Brain microvascular endothelial cell (primary cell): ENCODE data around the gene URAD.

Source experiments
- DNase-seq: peaks from one replicate; pipeline ENCODE4 v3.0.0-alpha.2; 2020
- H3K27ac ChIP-seq: fragments of 250-450 bp; sonication (Bioruptor Pico); 2 replicates; pipeline ENCODE4 v1.5.1; 2020; ENCODE audit warnings: mild to moderate bottlenecking, moderate library complexity
- H3K27me3 ChIP-seq: fragments of 250-450 bp; sonication (Bioruptor Pico); replicated peaks from 2 replicates; pipeline ENCODE4 v1.5.1; 2020; ENCODE audit warnings: mild to moderate bottlenecking
- H3K36me3 ChIP-seq: fragments of 250-450 bp; sonication (Bioruptor Pico); replicated peaks from 2 replicates; pipeline ENCODE4 v1.5.1; 2020; ENCODE audit warnings: mild to moderate bottlenecking
- H3K4me3 ChIP-seq: 2 replicates; pipeline ENCODE4 v1.5.1; 2011; ENCODE audit warnings: low read depth, mild to moderate bottlenecking, control low read depth, low read length, moderate library complexity
- CTCF ChIP-seq: IDR thresholded peaks from 2 replicates; pipeline ENCODE4 v1.5.1; 2011; ENCODE audit warnings: low read depth, mild to moderate bottlenecking, moderate library complexity, low read length, control low read depth, inconsistent platforms; ENCODE audit errors: missing control alignments
- in situ Hi-C: cut with HindIII; loops from 2 replicates; pipeline ENCODE4 v1.10.0; 2017; ENCODE audit warnings: low sequenced_read_pairs, low pct_ligation_motif_present

URAD gene

GRCh38 chr13:28031220-28031895, 42.9 kb upstream of the URAD start:
- TF ChIP-seq CTCF = no peak
- H3K4me3 ChIP-seq = no peak overlapping the region
- no peak overlapping the region for H3K27ac ChIP-seq
- in situ Hi-C loops = no loop called here
- DNase-seq = no peak
- no peaks in the 10 kb centered on the region for H3K36me3 ChIP-seq
- no peaks in the 10 kb centered on the region for H3K27me3 ChIP-seq

GRCh38 chr13:28027607-28028364, 39.3 kb upstream of the URAD start:
- Histone ChIP-seq H3K27me3 (no peaks in the 10 kb centered on the region), H3K4me3 (no peak overlapping the region), H3K36me3 (no peaks in the 10 kb centered on the region), H3K27ac (no peak overlapping the region)
- no peak for TF ChIP-seq CTCF
- in situ Hi-C loops = no loop called here
- DNase-seq = no peak

- no peak for DNase-seq
- H3K27ac ChIP-seq = no peak overlapping the region
- H3K36me3 ChIP-seq = no peaks in the 10 kb centered on the region
- in situ Hi-C loops = no loop called here
- no peak overlapping the region for H3K4me3 ChIP-seq
- H3K27me3 ChIP-seq = no peaks in the 10 kb centered on the region
- no peak for TF ChIP-seq CTCF
Measured at GRCh38 chr13:28027071-28027470, 38.6 kb upstream of the URAD start.

GRCh38 chr13:28026508-28026907, 38.0 kb upstream of the URAD start:
- in situ Hi-C loops = no loop called here
- Histone ChIP-seq H3K27me3 (no peaks in the 10 kb centered on the region), H3K36me3 (no peaks in the 10 kb centered on the region), H3K4me3 (no peak overlapping the region), H3K27ac (no peak overlapping the region)
- TF ChIP-seq CTCF = no peak
- DNase-seq = no peak

GRCh38 chr13:28022848-28023518, 34.5 kb upstream of the URAD start:
- no peak overlapping the region for H3K27ac ChIP-seq
- H3K4me3 ChIP-seq = no peak overlapping the region
- no peaks in the 10 kb centered on the region for H3K27me3 ChIP-seq
- H3K36me3 ChIP-seq = no peaks in the 10 kb centered on the region
- in situ Hi-C loops = no loop called here
- TF ChIP-seq CTCF = no peak
- DNase-seq = no peak
